ENCODE data around the gene CFAP299.
A peak's percentile ranks its signal among the peaks of the same experiment; 100 is the strongest.

Gene CFAP299

GRCh38 chr4:80302616-80303223, 32.8 kb upstream of the CFAP299 start:
- no peak overlapping the region for H3K4me3 ChIP-seq (replicated peaks; ENCODE audit: low read depth, low read length)
- TF ChIP-seq CTCF (IDR thresholded peaks at IDR 0.05; ENCODE audit: low read length, missing control alignments) = no peak
- DNase-seq (ENCODE audit: low read depth) = no peak

- H3K4me3 ChIP-seq (replicated peaks; ENCODE audit: low read depth, low read length) = no peak overlapping the region
- TF ChIP-seq CTCF (IDR thresholded peaks at IDR 0.05; ENCODE audit: low read length, missing control alignments) = no peak
- peak; percentile 49 for DNase-seq (ENCODE audit: low read depth)
These were observed 30.1 kb upstream of the CFAP299 start for GRCh38 chr4:80305466-80305865.

GRCh38 chr4:80306260-80306659, 29.3 kb upstream of the CFAP299 start:
- DNase-seq (ENCODE audit: low read depth) = peak; percentile 42
- no peak for TF ChIP-seq CTCF (IDR thresholded peaks at IDR 0.05; ENCODE audit: low read length, missing control alignments)
- H3K4me3 ChIP-seq (replicated peaks; ENCODE audit: low read depth, low read length) = no peak overlapping the region

- peak; percentile 29 for DNase-seq (ENCODE audit: low read depth)
- TF ChIP-seq CTCF (IDR thresholded peaks at IDR 0.05; ENCODE audit: low read length, missing control alignments) = no peak
- no peak overlapping the region for H3K4me3 ChIP-seq (replicated peaks; ENCODE audit: low read depth, low read length)
These were observed 28.3 kb upstream of the CFAP299 start for GRCh38 chr4:80307183-80307735.

- DNase-seq (ENCODE audit: low read depth) = peak; percentile 56
- peak overlapping the region; percentile 31 for H3K4me3 ChIP-seq (replicated peaks; ENCODE audit: low read depth, low read length)
- no peak for TF ChIP-seq CTCF (IDR thresholded peaks at IDR 0.05; ENCODE audit: low read length, missing control alignments)
These were observed 27.6 kb upstream of the CFAP299 start for GRCh38 chr4:80307774-80308465.

GRCh38 chr4:80308466-80308822, 27.1 kb upstream of the CFAP299 start:
- no peak for TF ChIP-seq CTCF (IDR thresholded peaks at IDR 0.05; ENCODE audit: low read length, missing control alignments)
- H3K4me3 ChIP-seq (replicated peaks; ENCODE audit: low read depth, low read length) = no peak overlapping the region
- no peak for DNase-seq (ENCODE audit: low read depth)

Data from fibroblast of pulmonary artery (primary cell).